ENCODE data around the gene ARRB1.

ARRB1 gene

DNA sequence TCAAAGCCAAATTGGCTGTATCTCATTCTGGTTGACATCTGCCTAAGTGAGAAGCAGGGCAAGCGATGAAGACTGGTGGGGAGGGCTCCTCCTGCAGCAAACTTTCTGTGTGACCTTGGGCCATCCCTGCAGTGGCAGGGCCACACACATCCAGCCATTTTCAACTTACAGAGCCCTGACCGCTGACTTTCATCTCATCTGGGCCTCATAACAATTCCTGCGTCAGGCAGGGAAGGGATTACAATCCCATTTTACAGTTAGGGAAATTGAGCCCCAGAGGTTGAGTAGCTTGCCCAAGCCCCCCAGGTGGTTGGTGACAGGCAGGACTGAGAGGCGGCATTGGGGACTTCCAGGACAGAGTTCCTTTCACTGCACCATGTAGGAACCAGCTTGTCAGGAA lies 89.0 kb downstream of the ARRB1 start:
- TF ChIP-seq, protein P1, sequence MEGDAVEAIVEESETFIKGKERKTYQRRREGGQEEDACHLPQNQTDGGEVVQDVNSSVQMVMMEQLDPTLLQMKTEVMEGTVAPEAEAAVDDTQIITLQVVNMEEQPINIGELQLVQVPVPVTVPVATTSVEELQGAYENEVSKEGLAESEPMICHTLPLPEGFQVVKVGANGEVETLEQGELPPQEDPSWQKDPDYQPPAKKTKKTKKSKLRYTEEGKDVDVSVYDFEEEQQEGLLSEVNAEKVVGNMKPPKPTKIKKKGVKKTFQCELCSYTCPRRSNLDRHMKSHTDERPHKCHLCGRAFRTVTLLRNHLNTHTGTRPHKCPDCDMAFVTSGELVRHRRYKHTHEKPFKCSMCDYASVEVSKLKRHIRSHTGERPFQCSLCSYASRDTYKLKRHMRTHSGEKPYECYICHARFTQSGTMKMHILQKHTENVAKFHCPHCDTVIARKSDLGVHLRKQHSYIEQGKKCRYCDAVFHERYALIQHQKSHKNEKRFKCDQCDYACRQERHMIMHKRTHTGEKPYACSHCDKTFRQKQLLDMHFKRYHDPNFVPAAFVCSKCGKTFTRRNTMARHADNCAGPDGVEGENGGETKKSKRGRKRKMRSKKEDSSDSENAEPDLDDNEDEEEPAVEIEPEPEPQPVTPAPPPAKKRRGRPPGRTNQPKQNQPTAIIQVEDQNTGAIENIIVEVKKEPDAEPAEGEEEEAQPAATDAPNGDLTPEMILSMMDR (IDR thresholded peaks at IDR 0.05; ENCODE audit: low read length, missing control alignments) = no peak
- no peak for DNase-seq (ENCODE audit: low read depth)

GRCh38 chr11:75261902-75262361 lies 89.5 kb downstream of the ARRB1 start:
- H3K4me3 ChIP-seq (replicated peaks; ENCODE audit: low read depth, low read length) = no peak overlapping the region
- DNase-seq (ENCODE audit: low read depth) = no peak
- TF ChIP-seq, protein P1 (IDR thresholded peaks at IDR 0.05; ENCODE audit: low read length, missing control alignments) = no peak

More for the DNA sequence above, 89.0 kb downstream of the ARRB1 start:
- H3K4me3 ChIP-seq (replicated peaks; ENCODE audit: low read depth, low read length) = no peak overlapping the region

DNA sequence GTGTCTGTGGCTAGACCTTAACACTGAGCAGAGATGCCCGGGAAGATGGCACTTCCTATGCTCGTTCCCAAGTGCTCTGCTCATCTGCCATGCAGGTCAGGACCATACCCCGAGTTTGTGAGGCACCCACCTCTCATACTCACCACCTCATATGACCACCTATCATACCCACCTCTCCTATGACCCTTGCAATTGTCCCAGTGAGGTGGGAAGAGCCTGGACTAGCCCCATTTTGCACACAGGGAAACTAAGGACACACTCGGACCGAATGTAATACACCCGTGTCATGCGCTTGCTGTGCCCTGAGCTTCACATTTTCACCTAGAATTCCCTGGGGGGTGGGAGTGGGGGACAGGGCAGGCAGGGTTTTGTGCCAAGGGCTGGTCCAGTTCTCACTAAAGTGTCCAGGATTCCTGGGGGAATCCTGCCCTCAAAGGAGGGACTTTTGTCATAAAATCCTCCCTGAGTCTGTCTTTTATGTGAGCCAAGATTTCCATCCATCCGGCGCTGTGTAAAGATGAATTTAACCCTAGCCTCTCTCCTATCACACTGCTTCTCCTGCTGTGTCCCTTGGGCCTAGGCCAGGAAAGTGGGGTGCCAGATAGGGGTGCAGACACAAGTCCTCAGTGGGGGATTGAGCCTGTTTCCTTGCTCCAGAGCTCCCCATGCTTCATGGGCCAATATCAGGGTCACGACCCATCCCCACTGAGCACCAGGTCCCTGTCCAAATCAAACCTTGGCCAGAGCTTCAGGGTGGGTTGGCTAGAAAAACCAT lies 90.9 kb downstream of the ARRB1 start:
- DNase-seq (ENCODE audit: low read depth) = no peak
- no peak overlapping the region for H3K4me3 ChIP-seq (replicated peaks; ENCODE audit: low read depth, low read length)
- TF ChIP-seq, protein P1 (IDR thresholded peaks at IDR 0.05; ENCODE audit: low read length, missing control alignments) = no peak

- DNase-seq (ENCODE audit: low read depth) = no peak
- TF ChIP-seq, protein P1 (IDR thresholded peaks at IDR 0.05; ENCODE audit: low read length, missing control alignments) = no peak
Measured at GRCh38 chr11:75254326-75254725, 97.1 kb downstream of the ARRB1 start.

GRCh38 chr11:75249704-75250103 lies 101.8 kb downstream of the ARRB1 start:
- TF ChIP-seq, protein P1 (IDR thresholded peaks at IDR 0.05; ENCODE audit: low read length, missing control alignments) = no peak
- DNase-seq (ENCODE audit: low read depth) = no peak

More at GRCh38 chr11:75254326-75254725, 97.1 kb downstream of the ARRB1 start:
- H3K4me3 ChIP-seq (replicated peaks; ENCODE audit: low read depth, low read length) = no peak overlapping the region

GRCh38 chr11:75248924-75249256 lies 102.6 kb downstream of the ARRB1 start:
- TF ChIP-seq, protein P1 (IDR thresholded peaks at IDR 0.05; ENCODE audit: low read length, missing control alignments) = no peak
- no peak overlapping the region for H3K4me3 ChIP-seq (replicated peaks; ENCODE audit: low read depth, low read length)
- DNase-seq (ENCODE audit: low read depth) = no peak

More at GRCh38 chr11:75249704-75250103, 101.8 kb downstream of the ARRB1 start:
- H3K4me3 ChIP-seq (replicated peaks; ENCODE audit: low read depth, low read length) = no peak overlapping the region
